Lower leg skin (tissue), 4 donors: ENCODE measurements around the gene TSPEAR. TPM values are rescaled to one million over a fixed set of nuclear protein-coding genes. Genes with fewer than 3 reads are reported as not detected.
"Not testable (repeated sequence)": the region's sequence is repeated elsewhere in the genome, so short reads cannot be mapped to it uniquely, and the experiment has no call there.

Experiments used
- DNase-seq, 2 donors: peaks; one replicate each; pipeline ENCODE4 v3.0.0-alpha.2; 2019; ENCODE audit warnings: low spot score in 2 of 2
- H3K4me3 ChIP-seq: fragments of 200-600 bp; sonication (generic); 2 replicates; pipeline ENCODE4 v1.5.1; 2017; ENCODE audit warnings: mild to moderate bottlenecking, low read depth; ENCODE audit not compliant: poor library complexity, severe bottlenecking
- POLR2A ChIP-seq, 2 donors: fragments of 450-650 bp; IDR thresholded peaks; one replicate each; pipeline ENCODE4 v1.6.1; 2016 to 2017; ENCODE audit warnings: antibody characterized with exemption in 2 of 2, mild to moderate bottlenecking in 1 of 2, moderate library complexity in 1 of 2
- WGBS, 2 donors: methylation state at CpG; one replicate each; pipeline ENCODE4 v1.1.5; 2018; 5-methylcytosine and 5-hydroxymethylcytosine counted together
- intact Hi-C: fragments of 100-400 bp; cut with DNase I; formaldehyde crosslinking; loops from one replicate; pipeline ENCODE4 v1.15.0; 2023; ENCODE audit warnings: low total_unique reads
- total RNA-seq, 4 donors: library from RNA; depleted of rRNA; stranded (reverse); fragments of >200 nt; gene quantifications; one replicate each; pipeline ENCODE4 v1.1.0, GENCODE V29; 2016
- TF ChIP-seq, protein P1 (sequence below), 3 donors: fragments of 450-650 bp; IDR thresholded peaks; one replicate each; pipeline ENCODE4 v1.5.1; 2016; ENCODE audit warnings: antibody characterized with exemption in 3 of 3, mild to moderate bottlenecking in 3 of 3, moderate library complexity in 2 of 3

Gene TSPEAR
- total RNA-seq, 4 donors from 2014 or later: 0.06 TPM; not detected in 3

- DNase-seq: no peak
- H3K4me3 ChIP-seq: no peak overlapping the region
- 49 to 57% methylated on average over 2 of the region's 2 CpGs for WGBS, 2 donors
- TF ChIP-seq POLR2A (IDR thresholded peaks at IDR 0.05): no peak
- TF ChIP-seq, protein P1, sequence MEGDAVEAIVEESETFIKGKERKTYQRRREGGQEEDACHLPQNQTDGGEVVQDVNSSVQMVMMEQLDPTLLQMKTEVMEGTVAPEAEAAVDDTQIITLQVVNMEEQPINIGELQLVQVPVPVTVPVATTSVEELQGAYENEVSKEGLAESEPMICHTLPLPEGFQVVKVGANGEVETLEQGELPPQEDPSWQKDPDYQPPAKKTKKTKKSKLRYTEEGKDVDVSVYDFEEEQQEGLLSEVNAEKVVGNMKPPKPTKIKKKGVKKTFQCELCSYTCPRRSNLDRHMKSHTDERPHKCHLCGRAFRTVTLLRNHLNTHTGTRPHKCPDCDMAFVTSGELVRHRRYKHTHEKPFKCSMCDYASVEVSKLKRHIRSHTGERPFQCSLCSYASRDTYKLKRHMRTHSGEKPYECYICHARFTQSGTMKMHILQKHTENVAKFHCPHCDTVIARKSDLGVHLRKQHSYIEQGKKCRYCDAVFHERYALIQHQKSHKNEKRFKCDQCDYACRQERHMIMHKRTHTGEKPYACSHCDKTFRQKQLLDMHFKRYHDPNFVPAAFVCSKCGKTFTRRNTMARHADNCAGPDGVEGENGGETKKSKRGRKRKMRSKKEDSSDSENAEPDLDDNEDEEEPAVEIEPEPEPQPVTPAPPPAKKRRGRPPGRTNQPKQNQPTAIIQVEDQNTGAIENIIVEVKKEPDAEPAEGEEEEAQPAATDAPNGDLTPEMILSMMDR (IDR thresholded peaks at IDR 0.05): no peak
- intact Hi-C loops: no loop called here
These were observed 18.4 kb downstream of the TSPEAR start for GRCh38 chr21:44692798-44693512.

DNA sequence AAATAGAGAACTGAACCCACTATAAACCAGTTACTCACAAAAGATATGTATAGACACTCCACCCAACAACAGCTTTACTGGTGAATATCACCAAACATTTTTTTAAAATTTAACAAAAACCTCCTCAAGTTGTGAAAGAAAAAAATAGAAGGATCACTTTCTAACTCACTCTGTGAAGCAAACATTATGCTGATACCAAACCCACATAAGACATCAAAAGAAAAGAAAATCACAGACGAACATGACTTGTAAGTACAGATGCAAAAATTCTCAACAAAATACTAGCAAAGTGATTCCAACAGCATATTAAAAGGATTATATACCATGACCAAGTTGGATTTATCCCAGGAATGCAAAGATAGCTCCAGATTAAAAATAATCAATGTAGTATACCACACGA, 19.7 kb downstream of the TSPEAR start:
- DNase-seq: no peak
- H3K4me3 ChIP-seq: no peak overlapping the region
- TF ChIP-seq, protein P1 (IDR thresholded peaks at IDR 0.05): no peak
- TF ChIP-seq POLR2A (IDR thresholded peaks at IDR 0.05): no peak
- intact Hi-C loops: no loop called here
- WGBS, 2 donors: 46 to 52% methylated on average over 2 of the region's 2 CpGs

GRCh38 chr21:44689740-44690139, 21.6 kb downstream of the TSPEAR start:
- 80 to 85% methylated on average over 3 of the region's 3 CpGs for WGBS, 2 donors
- intact Hi-C loops, H3K4me3 ChIP-seq: not testable (repeated sequence)
- DNase-seq: peak in 1 of 2 donors; percentile 14

GRCh38 chr21:44687671-44688070, 23.7 kb downstream of the TSPEAR start:
- intact Hi-C loops: no loop called here
- DNase-seq: peak in 1 of 2 donors; percentile 73
- no peak for TF ChIP-seq POLR2A (IDR thresholded peaks at IDR 0.05)
- TF ChIP-seq, protein P1 (IDR thresholded peaks at IDR 0.05): no peak
- 66 to 72% methylated on average over 11 of the region's 11 CpGs for WGBS, 2 donors
- no peak overlapping the region for H3K4me3 ChIP-seq

DNA sequence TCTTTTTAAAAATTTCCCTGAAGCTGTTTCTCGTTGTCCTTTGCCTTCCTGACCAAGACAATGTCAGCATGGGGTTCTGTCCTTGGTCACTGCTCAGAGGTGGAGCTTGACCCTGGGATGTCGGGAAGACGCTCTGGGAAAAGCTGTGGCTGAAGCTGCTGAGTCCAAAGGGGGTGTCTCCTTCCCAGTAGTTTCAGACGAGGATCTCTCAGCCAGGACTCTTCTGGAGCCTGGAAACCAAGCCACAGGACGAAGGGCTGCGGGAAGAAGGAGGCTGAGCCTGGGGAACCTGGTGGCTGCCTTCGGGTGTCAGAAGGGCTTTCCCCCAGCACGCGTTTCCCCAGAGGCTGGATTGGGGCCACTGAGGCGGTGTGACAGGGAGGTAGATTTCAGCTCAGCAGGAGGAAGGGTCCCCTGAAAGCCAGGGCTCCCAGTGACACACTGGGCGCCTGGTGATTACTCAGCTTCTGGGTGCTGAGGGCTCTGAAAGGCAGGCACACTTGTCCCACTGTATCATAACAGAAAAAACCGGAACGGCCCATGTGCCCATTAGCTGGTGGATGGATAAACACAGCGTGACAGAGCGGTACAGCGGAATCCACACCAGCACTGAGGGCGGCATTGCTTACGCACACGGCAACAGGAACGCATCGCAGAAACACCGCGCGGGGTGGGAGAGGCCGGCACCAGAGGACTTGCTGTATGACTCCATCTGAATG, 24.4 kb downstream of the TSPEAR start:
- intact Hi-C loops: no loop called here
- peak in 1 of 2 donors; percentile 72 for DNase-seq
- H3K4me3 ChIP-seq: no peak overlapping the region
- TF ChIP-seq, protein P1 (IDR thresholded peaks at IDR 0.05): no peak
- no peak for TF ChIP-seq POLR2A (IDR thresholded peaks at IDR 0.05)
- WGBS, 2 donors: 78% methylated on average over 25 of the region's 25 CpGs

GRCh38 chr21:44686000-44686781, 25.2 kb downstream of the TSPEAR start:
- TF ChIP-seq, protein P1 (IDR thresholded peaks at IDR 0.05): no peak
- TF ChIP-seq POLR2A (IDR thresholded peaks at IDR 0.05): no peak
- no peak overlapping the region for H3K4me3 ChIP-seq
- 49 to 58% methylated on average over 10 to 12 of the region's 14 CpGs for WGBS, 2 donors
- intact Hi-C loops: no loop called here
- peak in 1 of 2 donors; percentile 43 for DNase-seq

GRCh38 chr21:44685050-44685449, 26.3 kb downstream of the TSPEAR start:
- WGBS, 2 donors: 84 to 87% methylated on average over 6 of the region's 6 CpGs
- peak in 1 of 2 donors; percentile 63 for DNase-seq
- intact Hi-C loops, H3K4me3 ChIP-seq: not testable (repeated sequence)
